HG02884 (cell line): Measurements from ENCODE around the gene PGAP6.
"Not testable (repeated sequence)": the region's sequence is repeated elsewhere in the genome, so short reads cannot be mapped to it uniquely, and the experiment has no call there.

Experiments used
- ATAC-seq: cut with Tn5 transposase; IDR thresholded peaks from one replicate; pipeline ENCODE4 v1.9.1; 2021; ENCODE audit warnings: mild to moderate bottlenecking, moderate library complexity; ENCODE audit not compliant: unreplicated experiment

Gene PGAP6

DNA sequence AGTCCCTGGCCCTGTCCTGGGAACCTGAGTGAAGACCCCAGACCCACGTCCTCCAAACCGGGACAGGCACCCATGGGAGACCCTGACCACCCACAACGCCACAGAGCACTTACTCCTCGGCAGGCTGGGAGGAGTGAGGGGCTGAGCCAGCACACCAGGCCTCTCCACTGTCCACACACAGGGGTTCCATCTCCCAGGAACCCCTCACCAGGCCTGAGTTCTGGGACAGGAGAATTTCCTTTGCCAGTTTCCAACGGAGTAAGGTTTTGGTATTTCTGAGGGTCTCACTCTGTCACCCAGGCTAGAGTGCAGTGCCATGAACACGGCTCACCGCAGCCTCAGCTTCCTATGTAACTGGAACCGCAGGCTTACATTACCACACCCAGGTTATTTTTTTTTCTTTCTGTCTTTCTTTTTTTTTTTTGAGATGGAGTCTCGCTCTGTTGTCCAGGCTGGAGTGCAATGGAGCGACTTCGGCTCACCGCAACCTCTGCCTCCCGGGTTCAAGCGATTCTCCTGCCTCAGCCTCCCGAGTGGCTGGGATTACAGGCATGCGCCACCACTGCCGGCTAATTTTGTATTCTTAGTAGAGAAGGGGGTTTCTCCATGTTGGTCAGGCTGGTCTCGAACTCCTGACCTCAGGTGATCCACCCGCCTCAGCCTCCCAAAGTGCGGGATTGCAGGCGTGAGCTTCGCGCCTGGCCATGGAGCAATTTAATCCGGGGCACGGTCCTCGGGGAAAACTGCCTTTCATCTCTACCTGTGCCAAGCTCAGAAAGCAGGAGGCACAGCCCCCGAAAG lies 1.6 kb downstream of the PGAP6 start:
- no peak for ATAC-seq

DNA sequence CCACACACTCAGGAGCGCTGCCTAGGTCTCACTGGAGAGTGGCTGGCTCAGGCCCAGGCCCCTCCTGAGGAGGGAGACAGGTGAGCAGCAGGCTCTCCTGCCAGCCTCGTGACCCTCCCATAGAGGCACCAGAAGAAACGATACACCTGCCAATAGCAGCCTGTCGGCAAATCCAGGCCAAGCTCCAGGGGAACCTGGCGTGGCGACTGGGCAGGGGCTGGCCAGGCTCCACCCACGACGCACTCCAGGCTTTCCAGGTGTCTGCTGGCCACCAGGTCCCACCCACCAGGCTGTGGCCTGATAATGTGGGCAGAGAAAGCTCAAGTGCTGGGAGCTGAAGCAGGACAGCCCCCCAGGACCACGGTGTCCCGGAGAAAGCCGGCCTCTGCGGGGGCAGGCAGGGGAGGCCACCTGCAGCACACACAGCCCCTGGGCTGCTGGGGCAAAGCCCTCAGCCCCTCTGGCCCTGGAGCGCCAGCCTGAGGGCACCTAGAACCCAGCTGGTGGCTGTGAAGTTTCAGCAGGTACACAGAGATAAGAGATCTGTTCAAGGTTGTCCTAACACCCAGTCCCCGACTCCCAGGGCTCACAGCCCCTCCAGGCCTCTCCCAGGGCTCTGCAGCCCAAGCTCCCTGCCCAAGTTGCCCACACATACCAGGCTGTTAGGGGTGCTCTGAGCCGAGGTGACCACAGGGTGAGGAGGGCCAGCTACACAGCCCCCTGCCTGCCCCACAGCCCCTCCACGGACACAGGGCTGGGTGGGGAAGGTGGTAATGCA lies 2.4 kb downstream of the PGAP6 start:
- no peak for ATAC-seq

DNA sequence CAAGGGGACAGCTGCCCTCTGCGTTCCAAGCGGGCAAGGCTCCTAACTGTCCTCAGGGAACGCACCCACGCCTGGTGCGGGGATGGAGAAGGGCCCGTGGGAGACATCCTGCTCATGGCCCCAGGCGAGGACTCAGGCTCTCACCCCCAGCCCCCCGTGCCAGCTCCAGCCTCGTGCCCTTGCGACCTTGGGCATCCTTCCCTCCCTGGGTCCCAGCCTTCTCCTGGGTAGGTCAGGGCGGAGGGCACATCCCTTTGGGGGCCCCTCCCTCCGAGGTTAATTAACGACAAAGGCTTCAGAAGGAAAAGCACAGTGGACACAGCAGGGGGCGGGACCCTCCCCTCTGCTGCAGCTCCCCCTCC lies 3.0 kb downstream of the PGAP6 start:
- no peak for ATAC-seq

- not testable (repeated sequence) for ATAC-seq
Observed at GRCh38 chr16:378113-378820, 3.5 kb downstream of the PGAP6 start.

GRCh38 chr16:377419-377951 lies 4.3 kb downstream of the PGAP6 start:
- no peak for ATAC-seq

- no peak for ATAC-seq
Observed at GRCh38 chr16:376817-377418, 4.9 kb downstream of the PGAP6 start.

- ATAC-seq = no peak
Observed at GRCh38 chr16:375927-376816, 5.6 kb downstream of the PGAP6 start.

GRCh38 chr16:375212-375611 lies 6.6 kb downstream of the PGAP6 start:
- no peak for ATAC-seq

DNA sequence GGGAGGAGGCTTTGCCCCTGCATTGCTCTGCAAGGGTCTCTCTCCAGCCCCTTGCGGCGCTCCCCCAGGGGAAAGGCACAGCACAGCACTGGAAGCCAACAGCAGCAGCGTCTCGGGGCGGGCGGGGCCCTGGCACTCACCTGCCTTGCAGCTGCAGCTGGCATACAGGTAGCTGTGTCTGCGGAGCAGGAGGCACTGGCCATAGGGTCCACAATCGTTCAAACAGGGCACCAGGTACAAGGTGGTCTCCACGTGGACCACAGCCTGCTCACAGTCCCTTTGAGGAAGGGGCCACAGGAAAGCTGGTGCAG lies 7.2 kb downstream of the PGAP6 start:
- no peak for ATAC-seq

GRCh38 chr16:373848-374615 lies 7.7 kb downstream of the PGAP6 start:
- ATAC-seq = no peak

DNA sequence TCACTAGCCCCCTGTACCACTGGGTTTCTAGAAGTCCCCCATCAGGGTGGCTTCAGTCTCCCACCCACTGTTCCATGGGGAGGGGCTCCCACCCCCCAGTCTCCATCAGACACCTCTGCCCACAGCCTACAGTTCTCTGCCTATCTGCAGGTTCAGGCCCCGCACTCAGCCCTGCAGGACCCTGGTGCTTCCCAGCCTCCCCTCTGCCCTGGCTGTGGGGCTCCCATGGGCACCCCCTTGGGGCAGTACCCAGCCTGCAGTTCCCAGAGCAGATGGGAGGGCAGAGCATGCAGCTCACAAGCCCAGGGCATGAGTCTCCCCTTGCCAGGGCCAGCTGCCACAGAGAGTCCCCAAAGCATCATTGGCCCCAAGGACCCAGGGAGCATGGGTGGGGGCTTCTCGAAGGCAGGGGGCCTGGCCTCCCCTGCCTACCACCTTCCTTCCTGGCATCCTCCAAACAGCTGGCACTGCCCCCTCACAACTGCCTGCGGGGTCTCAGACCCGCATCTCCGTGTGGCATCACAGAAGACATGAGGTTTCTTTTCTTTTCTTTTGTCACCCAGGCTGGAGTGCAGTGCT lies 8.7 kb downstream of the PGAP6 start:
- no peak for ATAC-seq

DNA sequence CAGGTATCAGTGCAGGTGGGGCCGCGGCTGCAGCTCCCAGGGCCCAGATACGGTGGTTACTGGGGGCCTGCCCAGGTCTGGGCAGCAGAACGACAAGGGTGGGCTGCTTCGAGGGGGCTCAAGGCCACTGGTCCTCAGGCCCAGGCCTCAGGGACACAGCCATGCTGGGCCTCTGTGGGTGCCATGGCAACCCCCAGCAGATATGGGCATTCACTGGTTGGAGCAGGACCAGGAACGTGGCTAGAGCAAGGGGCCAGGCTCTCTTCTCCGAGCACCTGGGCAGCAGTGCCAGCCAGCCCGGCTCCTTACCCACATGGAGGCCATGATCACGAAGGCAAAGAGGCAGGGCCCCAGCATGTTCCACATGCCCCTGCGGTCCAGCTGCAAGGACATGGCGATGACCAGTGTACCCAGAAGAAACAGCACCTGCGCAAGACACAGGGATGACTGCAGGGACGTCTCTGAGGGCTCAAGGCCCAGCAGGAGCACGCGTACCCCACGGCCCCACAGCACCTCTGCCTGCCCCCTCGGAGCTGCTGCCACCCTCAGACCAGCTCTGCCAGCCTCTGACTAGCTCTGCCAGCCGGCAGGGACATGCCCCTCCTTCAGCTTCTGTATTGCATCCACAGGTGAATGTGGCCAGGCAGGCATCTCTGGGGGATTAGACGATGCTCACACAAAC lies 9.3 kb downstream of the PGAP6 start:
- no peak for ATAC-seq

DNA sequence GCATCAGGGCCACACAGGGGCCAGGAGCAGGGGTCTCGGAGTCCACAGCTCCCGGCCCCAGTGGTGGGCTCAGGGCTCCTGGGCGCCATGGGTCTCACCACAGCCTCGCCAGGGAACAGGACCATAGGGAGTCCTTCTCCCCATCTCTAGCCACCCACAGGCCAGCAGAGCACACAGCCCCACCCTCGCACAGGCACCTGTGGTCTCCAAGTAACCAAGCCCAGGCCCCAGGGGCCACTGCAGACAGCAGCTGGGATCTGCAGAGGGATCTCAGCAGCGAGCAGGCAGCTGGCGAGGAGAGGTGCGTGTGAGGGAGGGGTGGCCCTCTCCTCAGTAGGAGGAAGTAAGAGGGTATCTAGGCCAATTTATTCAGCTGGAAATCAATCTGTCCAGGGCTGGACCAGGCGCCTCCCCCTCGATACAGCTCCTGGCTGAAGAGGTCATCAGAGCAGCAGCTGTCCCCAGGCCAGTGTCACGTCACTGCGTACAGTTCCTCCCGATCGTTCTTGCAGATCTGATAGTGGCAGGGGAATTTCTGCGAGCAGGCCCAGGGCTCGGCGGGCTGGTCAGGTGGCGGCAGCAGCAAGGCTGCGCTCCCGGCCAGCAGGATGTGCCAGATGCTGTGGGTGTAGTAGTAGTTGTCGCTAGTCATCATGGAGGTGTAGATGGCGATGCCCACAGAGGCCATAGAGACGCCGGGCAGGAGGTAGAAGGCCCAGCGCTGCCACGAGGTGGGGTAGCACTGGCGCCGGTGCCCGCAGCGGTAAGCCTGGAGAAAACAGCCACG lies 10.1 kb downstream of the PGAP6 start:
- no peak for ATAC-seq

GRCh38 chr16:370979-371514 lies 10.7 kb downstream of the PGAP6 start:
- ATAC-seq = no peak

- ATAC-seq = peak; percentile 69
Observed at GRCh38 chr16:370443-370842, 11.3 kb downstream of the PGAP6 start, which contains the start of gene MRPL28. Gene MRPL28 (minus strand): TSS chr16:370538. CDS start chr16:370218, 320 bp downstream.

DNA sequence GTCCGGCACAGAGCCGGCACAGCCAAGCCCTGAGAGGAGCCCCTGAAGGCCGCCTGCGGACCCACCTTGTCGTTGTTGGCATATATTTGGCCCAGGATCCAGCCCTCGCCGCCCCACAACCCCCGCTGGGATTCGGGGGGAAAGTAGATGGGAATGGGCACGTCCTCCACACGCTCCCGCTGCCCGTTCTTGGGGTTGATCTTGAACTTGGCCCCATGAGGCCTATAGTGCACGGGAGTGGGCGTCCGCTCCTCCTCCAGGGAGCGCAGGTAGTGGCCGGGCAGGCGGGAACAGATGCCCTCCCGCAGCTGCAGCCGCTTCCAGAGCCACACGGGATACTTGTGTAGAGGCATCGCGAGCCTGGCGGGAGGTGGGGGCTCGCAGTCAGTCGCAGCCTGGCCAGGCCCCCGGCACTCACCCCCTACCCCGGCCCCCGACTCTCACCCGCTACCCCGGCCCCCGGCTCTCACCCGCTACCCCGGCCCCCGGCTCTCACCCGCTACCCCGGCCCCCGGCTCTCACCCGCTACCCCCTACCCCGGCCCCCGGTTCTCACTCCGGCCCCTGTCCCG lies 11.8 kb downstream of the PGAP6 start:
- no peak for ATAC-seq

GRCh38 chr16:369275-369865 lies 12.4 kb downstream of the PGAP6 start:
- no peak for ATAC-seq
